Neural cell (in vitro differentiated cells): ENCODE results near the gene TRIM37. TPM values are rescaled to one million over a fixed set of nuclear protein-coding genes. Genes with fewer than 3 reads are reported as not detected.

Source experiments
- H2AFZ ChIP-seq: fragments of 200-600, 300-800 bp; sonication (generic), shearing (Covaris generic); 2 replicates; pipeline ENCODE4 v1.6.0; 2014; ENCODE audit warnings: low read depth, mild to moderate bottlenecking, antibody characterized with exemption, low read length, moderate library complexity
- H3F3A ChIP-seq: fragments of 200-600 bp; shearing (Covaris generic); 2 replicates; pipeline ENCODE4 v1.6.1; 2016; ENCODE audit warnings: mild to moderate bottlenecking, moderate library complexity, mixed read lengths, antibody characterized with exemption, low read length; ENCODE audit not compliant: insufficient read depth, poor library complexity, severe bottlenecking
- H3K27ac ChIP-seq: fragments of 200-600, 300-800 bp; sonication (generic), shearing (Covaris generic); 2 replicates; pipeline ENCODE4 v1.5.1; 2014; ENCODE audit warnings: mild to moderate bottlenecking, low read length, moderate library complexity
- H3K27me3 ChIP-seq: fragments of 300-800, 200-600 bp; sonication (generic), shearing (Covaris generic); 2 replicates; pipeline ENCODE4 v1.6.0; 2014; ENCODE audit warnings: mild to moderate bottlenecking, low read depth, low read length, moderate library complexity; ENCODE audit not compliant: insufficient read depth
- H3K36me3 ChIP-seq: fragments of 300-800, 200-600 bp; sonication (generic), shearing (Covaris generic); 2 replicates; pipeline ENCODE4 v1.5.1; 2014; ENCODE audit warnings: mild to moderate bottlenecking, antibody characterized with exemption, low read length, moderate library complexity; ENCODE audit not compliant: insufficient read depth
- H3K4me2 ChIP-seq: fragments of 300-800, 200-600 bp; sonication (generic), shearing (Covaris generic); 2 replicates; pipeline ENCODE4 v1.6.0; 2014; ENCODE audit warnings: mild to moderate bottlenecking, low read length
- H3K4me3 ChIP-seq: fragments of 300-800, 200-600 bp; sonication (generic), shearing (Covaris generic); 2 replicates; pipeline ENCODE4 v1.5.1; 2014; ENCODE audit warnings: mild to moderate bottlenecking, low read length, moderate library complexity
- H3K79me2 ChIP-seq: fragments of 200-600 bp; shearing (Covaris generic); replicated peaks from 2 replicates; pipeline ENCODE4 v1.6.0; 2014; ENCODE audit warnings: mild to moderate bottlenecking, low read length, moderate library complexity; ENCODE audit not compliant: insufficient read depth
- H3K9ac ChIP-seq: fragments of 300-800, 200-600 bp; sonication (generic), shearing (Covaris generic); 2 replicates; pipeline ENCODE4 v1.6.1; 2016; ENCODE audit warnings: mild to moderate bottlenecking, low read length, mixed read lengths
- H3K9me2 ChIP-seq: fragments of 200-600 bp; shearing (Covaris generic); 2 replicates; pipeline ENCODE4 v1.6.1; 2016; ENCODE audit warnings: mild to moderate bottlenecking, low read length, mixed read lengths; ENCODE audit not compliant: insufficient read depth
- H3K9me3 ChIP-seq: fragments of 200-600, 300-800 bp; sonication (generic), shearing (Covaris generic); 2 replicates; pipeline ENCODE4 v1.6.1; 2016; ENCODE audit warnings: mild to moderate bottlenecking, mixed run types, low read length, moderate library complexity, mixed read lengths
- H4K20me1 ChIP-seq: fragments of 200-600 bp; shearing (Covaris generic); 2 replicates; pipeline ENCODE4 v1.6.1; 2016; ENCODE audit warnings: mild to moderate bottlenecking, mixed run types; ENCODE audit not compliant: insufficient read depth
- EP300 ChIP-seq: fragments of 450-650 bp; conservative IDR thresholded peaks from 2 replicates; pipeline ENCODE4 v1.6.1; 2014; ENCODE audit warnings: antibody characterized with exemption, mild to moderate bottlenecking, moderate library complexity; ENCODE audit not compliant: poor library complexity, severe bottlenecking
- EZH2 ChIP-seq: fragments of 200-600, 300-800 bp; shearing (Covaris generic), sonication (generic); IDR thresholded peaks from 2 replicates; pipeline ENCODE4 v1.6.1; 2014; ENCODE audit warnings: antibody characterized with exemption, low read length, borderline replicate concordance, mild to moderate bottlenecking; ENCODE audit not compliant: insufficient read depth, poor library complexity, severe bottlenecking
- MXI1 ChIP-seq: fragments of 450-650 bp; conservative IDR thresholded peaks from 2 replicates; pipeline ENCODE4 v1.6.1; 2014; ENCODE audit warnings: antibody characterized with exemption, mild to moderate bottlenecking; ENCODE audit not compliant: poor library complexity, severe bottlenecking
- POLR2AphosphoS5 ChIP-seq: IDR thresholded peaks from 2 replicates; pipeline ENCODE4 v1.6.1; 2012
- RAD21 ChIP-seq: fragments of 450-650 bp; conservative IDR thresholded peaks from 2 replicates; pipeline ENCODE4 v1.6.1; 2014; ENCODE audit warnings: antibody characterized with exemption, mild to moderate bottlenecking, moderate library complexity
- SMC3 ChIP-seq: fragments of 450-650 bp; conservative IDR thresholded peaks from 2 replicates; pipeline ENCODE4 v1.6.1; 2014; ENCODE audit warnings: antibody characterized with exemption, mild to moderate bottlenecking, moderate library complexity; ENCODE audit not compliant: poor library complexity
- TAF1 ChIP-seq: IDR thresholded peaks from 2 replicates; pipeline ENCODE4 v1.6.1; 2012; ENCODE audit warnings: low read depth
- polyA plus RNA-seq: library from polyadenylated mRNA; depleted of rRNA; stranded (reverse); fragments of >200 nt; gene quantifications from 2 replicates; pipeline ENCODE4 v1.2.3, GENCODE V29; 2014
- TF ChIP-seq, protein P1 (sequence below): fragments of 450-650 bp; IDR thresholded peaks from 2 replicates; pipeline ENCODE4 v1.5.1; 2014; ENCODE audit warnings: antibody characterized with exemption, mild to moderate bottlenecking, moderate library complexity; ENCODE audit not compliant: poor library complexity, severe bottlenecking
- TF ChIP-seq, protein P2 (sequence below): IDR thresholded peaks from 2 replicates; pipeline ENCODE4 v1.6.1; 2012; ENCODE audit warnings: borderline replicate concordance

TRIM37 gene
- polyA plus RNA-seq, 1 donor from 2014 or later = 65.2 TPM

DNA sequence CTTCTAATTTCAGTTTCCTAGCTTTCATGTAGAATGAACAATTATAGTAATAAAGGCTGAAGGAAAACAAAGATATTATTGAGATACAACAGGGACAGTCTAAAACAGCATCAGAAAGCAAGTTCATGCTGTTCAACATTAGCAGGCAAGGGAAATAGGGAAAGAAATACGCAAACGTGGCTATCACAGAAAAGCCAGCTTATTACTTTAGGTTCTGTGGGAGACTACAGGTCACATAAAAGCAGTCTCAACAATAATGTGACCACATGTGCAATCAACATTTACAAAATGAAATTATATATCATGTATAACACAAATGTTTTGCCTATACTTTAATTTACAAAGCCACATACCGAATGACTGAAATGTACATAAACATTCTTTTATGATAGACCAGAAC is 4.9 kb upstream of the TRIM37 start:
- no peak overlapping the region for H3K27ac ChIP-seq
- no peak overlapping the region for H3K4me3 ChIP-seq
- H3K4me2 ChIP-seq = no peak overlapping the region
- TF ChIP-seq, protein P1, sequence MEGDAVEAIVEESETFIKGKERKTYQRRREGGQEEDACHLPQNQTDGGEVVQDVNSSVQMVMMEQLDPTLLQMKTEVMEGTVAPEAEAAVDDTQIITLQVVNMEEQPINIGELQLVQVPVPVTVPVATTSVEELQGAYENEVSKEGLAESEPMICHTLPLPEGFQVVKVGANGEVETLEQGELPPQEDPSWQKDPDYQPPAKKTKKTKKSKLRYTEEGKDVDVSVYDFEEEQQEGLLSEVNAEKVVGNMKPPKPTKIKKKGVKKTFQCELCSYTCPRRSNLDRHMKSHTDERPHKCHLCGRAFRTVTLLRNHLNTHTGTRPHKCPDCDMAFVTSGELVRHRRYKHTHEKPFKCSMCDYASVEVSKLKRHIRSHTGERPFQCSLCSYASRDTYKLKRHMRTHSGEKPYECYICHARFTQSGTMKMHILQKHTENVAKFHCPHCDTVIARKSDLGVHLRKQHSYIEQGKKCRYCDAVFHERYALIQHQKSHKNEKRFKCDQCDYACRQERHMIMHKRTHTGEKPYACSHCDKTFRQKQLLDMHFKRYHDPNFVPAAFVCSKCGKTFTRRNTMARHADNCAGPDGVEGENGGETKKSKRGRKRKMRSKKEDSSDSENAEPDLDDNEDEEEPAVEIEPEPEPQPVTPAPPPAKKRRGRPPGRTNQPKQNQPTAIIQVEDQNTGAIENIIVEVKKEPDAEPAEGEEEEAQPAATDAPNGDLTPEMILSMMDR = no peak
- TF ChIP-seq TAF1 (no peak), EP300 (no peak), MXI1 (no peak), POLR2AphosphoS5 (no peak), RAD21 (no peak), EZH2 (no peak), SMC3 (no peak)
- TF ChIP-seq, protein P2, sequence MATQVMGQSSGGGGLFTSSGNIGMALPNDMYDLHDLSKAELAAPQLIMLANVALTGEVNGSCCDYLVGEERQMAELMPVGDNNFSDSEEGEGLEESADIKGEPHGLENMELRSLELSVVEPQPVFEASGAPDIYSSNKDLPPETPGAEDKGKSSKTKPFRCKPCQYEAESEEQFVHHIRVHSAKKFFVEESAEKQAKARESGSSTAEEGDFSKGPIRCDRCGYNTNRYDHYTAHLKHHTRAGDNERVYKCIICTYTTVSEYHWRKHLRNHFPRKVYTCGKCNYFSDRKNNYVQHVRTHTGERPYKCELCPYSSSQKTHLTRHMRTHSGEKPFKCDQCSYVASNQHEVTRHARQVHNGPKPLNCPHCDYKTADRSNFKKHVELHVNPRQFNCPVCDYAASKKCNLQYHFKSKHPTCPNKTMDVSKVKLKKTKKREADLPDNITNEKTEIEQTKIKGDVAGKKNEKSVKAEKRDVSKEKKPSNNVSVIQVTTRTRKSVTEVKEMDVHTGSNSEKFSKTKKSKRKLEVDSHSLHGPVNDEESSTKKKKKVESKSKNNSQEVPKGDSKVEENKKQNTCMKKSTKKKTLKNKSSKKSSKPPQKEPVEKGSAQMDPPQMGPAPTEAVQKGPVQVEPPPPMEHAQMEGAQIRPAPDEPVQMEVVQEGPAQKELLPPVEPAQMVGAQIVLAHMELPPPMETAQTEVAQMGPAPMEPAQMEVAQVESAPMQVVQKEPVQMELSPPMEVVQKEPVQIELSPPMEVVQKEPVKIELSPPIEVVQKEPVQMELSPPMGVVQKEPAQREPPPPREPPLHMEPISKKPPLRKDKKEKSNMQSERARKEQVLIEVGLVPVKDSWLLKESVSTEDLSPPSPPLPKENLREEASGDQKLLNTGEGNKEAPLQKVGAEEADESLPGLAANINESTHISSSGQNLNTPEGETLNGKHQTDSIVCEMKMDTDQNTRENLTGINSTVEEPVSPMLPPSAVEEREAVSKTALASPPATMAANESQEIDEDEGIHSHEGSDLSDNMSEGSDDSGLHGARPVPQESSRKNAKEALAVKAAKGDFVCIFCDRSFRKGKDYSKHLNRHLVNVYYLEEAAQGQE = no peak
- H3K36me3 ChIP-seq = no peaks in the 10 kb centered on the region
- no peaks in the 10 kb centered on the region for H3K9me3 ChIP-seq
- no peak overlapping the region for H2AFZ ChIP-seq
- peaks cover 9% of the 10 kb centered on the region for H3K79me2 ChIP-seq
- no peaks in the 10 kb centered on the region for H4K20me1 ChIP-seq
- H3F3A ChIP-seq = no peaks in the 10 kb centered on the region
- no peaks in the 10 kb centered on the region for H3K27me3 ChIP-seq
- no peak overlapping the region for H3K9ac ChIP-seq
- H3K9me2 ChIP-seq = no peaks in the 10 kb centered on the region

DNA sequence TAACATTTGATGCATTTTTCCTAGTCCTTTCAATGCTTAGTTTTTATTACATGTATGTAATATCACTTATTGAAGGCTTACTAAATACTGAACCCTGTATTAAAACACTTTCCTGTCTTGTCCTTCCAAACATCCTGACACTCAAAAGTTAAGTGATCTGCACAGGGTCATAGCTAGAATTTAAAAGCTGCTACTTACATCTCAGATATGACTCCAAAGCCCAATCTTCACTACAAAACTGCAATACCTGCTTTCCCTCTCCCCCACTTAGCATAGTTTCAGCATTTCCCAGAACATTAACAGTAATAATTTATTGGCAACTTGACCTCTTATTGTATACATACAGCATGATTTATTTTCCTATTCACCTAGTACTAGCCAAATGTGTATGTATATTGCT is 4.3 kb upstream of the TRIM37 start:
- Histone ChIP-seq H3K9ac (no peak overlapping the region), H3K27ac (no peak overlapping the region), H3K9me3 (no peaks in the 10 kb centered on the region), H2AFZ (no peak overlapping the region), H3F3A (no peaks in the 10 kb centered on the region), H3K4me3 (no peak overlapping the region), H3K9me2 (no peaks in the 10 kb centered on the region), H3K4me2 (no peak overlapping the region), H4K20me1 (no peaks in the 10 kb centered on the region), H3K79me2 (peaks cover 5% of the 10 kb centered on the region), H3K36me3 (no peaks in the 10 kb centered on the region), H3K27me3 (no peaks in the 10 kb centered on the region)
- TF ChIP-seq POLR2AphosphoS5 (no peak), TAF1 (no peak), MXI1 (no peak), RAD21 (no peak), EZH2 (no peak), SMC3 (no peak), EP300 (no peak)
- TF ChIP-seq, protein P2 = no peak
- TF ChIP-seq, protein P1 = no peak
